Measurements from ENCODE around the gene CACNA1S.

DNA sequence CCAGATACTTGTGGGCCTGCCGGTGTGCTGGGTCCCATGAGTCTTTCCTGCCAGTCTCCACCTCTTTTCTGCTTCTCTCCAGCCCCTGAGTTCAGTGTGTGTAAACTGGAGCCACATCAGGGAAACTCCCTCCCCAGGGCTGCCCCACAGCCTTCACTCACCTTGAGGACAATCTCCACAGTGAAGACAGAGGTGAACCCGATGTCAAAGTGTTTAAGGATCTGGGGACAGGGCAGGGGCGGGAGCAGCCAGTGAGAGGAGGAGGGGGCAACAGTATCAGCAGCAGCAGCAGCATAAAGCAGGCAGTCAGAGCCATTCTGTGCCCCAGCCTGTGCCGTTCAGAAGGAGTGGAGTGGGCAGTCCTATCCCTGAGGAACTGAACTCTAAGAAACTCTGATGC lies 43.2 kb downstream of the CACNA1S start:
- TF ChIP-seq, protein P1, sequence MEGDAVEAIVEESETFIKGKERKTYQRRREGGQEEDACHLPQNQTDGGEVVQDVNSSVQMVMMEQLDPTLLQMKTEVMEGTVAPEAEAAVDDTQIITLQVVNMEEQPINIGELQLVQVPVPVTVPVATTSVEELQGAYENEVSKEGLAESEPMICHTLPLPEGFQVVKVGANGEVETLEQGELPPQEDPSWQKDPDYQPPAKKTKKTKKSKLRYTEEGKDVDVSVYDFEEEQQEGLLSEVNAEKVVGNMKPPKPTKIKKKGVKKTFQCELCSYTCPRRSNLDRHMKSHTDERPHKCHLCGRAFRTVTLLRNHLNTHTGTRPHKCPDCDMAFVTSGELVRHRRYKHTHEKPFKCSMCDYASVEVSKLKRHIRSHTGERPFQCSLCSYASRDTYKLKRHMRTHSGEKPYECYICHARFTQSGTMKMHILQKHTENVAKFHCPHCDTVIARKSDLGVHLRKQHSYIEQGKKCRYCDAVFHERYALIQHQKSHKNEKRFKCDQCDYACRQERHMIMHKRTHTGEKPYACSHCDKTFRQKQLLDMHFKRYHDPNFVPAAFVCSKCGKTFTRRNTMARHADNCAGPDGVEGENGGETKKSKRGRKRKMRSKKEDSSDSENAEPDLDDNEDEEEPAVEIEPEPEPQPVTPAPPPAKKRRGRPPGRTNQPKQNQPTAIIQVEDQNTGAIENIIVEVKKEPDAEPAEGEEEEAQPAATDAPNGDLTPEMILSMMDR (IDR thresholded peaks at IDR 0.05; ENCODE audit: insufficient read depth, low read depth, low read length), result no peak
- no peak for TF ChIP-seq EZH2 (IDR thresholded peaks at IDR 0.05; ENCODE audit: insufficient read depth, low read length)

Data from astrocyte (in vitro differentiated cells and primary cell).